Hematopoietic multipotent progenitor cell (in vitro differentiated cells): Measurements from ENCODE around the gene SLC22A23. TPM values are rescaled to one million over a fixed set of nuclear protein-coding genes. Genes with fewer than 3 reads are reported as not detected.

Experiments used
- DNase-seq, 3 donors: peaks; one replicate each; pipeline ENCODE4 v3.0.0-alpha.2; 2011 to 2015; ENCODE audit warnings: low read depth in 2 of 3, low spot score in 2 of 3
- total RNA-seq: library from RNA; depleted of rRNA; stranded (reverse); fragments of >200 nt; gene quantifications from one replicate; pipeline ENCODE4 v1.2.3, GENCODE V29; 2012

SLC22A23 gene
- total RNA-seq, 1 donor: 0.81 TPM

DNA sequence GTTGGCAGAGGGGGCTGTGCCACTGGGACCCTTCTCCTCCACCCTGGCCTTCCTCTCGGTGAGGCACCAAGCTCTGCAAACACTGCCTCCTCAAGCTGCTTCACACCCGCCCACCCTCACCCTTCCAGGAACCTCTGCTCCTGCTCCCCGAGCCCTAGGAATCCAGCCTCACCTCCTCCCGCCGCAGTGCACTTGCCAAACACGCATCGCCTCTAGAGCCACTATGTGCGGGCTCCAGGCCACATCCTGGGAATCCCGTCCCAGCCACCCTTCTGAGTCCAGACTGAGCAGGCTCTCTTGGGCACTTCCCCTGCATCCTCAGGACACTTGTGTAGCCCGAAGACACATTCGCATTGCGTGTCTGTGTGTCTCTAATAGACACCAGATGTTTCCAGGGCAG, 179.6 kb downstream of the SLC22A23 start:
- DNase-seq: no peak

DNA sequence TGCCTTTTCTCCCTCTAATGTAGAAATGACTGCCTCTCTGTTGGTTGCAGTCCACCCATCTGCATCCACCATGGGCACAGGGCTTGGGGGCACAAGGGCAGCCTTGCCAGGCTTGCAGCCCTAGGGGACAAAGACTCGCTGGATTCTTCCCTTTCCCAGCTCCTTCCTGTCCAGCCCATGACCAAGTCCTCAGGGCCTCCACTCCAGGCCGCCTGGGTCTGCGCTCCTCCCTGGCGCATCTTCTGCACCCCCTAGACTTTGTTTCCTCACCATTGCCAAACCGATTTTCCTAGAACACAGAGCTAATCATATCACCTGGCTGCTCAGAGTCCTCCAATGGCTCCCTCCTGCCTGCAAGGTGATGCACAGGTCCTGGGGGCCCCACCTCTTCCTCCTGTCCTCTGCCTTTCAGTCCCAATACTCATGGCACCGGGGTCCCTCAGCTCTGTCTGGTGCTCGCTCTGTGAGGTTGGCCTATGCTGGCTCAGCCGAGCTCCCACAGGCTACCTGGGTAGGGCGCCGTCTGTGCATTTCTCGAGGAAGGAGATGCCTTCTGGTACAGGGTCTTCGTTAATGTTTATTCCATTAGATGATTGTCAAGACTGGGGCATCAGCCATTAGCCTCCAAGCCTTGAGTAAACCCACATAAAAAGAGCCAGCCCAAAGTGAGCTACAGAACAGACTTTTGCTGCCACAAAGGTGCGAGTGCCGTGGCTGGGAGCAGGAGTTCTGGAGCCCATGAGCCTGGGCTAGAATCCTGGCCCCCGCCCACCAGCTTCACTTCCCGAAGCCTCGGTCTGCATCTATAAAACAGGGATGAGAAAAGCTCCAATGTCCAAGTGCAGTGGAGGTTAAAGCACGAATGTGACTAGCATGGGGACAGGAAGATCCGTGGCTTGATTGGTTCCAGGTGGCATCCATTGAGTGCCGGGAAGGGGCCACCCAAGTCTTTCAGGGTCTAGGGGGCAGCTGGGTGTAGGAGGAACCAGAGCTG, 180.4 kb downstream of the SLC22A23 start:
- no peak for DNase-seq

DNA sequence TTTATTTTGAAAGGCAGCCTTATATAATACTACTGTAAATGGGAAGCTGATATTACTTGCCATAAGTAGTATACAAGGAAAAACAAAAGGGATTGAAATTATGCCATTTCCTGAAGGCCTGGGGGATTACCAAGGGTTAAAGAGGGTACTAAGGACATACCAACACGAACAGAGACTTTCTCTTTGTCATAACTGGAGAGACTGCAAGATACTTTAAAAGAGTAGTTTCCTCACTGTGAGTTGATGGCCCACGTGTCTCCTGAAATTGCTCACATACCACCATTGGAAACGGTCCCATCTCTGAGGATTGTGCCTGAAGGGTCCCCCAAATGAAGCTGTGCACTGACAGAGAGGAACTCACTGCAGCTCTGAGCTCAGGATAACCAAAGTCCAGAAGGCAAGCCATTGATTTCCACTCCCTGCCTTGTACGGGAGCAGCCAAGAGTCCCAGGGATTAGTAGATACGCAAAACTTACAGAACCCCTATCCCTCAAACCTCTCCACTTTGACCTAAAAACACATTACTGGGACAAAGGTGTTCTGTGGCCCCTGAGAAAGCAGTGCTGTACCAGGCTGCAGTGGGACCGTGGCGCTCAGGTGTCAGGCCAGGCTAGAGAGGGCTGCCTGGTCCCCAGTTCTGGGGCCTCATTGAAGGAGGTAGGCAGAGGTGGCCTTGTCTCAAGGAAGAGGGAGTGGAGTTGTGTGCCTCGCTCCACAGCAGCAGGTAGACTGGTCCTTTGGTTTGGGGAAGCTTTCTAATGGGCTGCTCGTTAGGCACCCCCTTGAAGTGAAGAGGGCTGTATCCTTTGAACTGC, 182.9 kb downstream of the SLC22A23 start:
- no peak for DNase-seq

DNA sequence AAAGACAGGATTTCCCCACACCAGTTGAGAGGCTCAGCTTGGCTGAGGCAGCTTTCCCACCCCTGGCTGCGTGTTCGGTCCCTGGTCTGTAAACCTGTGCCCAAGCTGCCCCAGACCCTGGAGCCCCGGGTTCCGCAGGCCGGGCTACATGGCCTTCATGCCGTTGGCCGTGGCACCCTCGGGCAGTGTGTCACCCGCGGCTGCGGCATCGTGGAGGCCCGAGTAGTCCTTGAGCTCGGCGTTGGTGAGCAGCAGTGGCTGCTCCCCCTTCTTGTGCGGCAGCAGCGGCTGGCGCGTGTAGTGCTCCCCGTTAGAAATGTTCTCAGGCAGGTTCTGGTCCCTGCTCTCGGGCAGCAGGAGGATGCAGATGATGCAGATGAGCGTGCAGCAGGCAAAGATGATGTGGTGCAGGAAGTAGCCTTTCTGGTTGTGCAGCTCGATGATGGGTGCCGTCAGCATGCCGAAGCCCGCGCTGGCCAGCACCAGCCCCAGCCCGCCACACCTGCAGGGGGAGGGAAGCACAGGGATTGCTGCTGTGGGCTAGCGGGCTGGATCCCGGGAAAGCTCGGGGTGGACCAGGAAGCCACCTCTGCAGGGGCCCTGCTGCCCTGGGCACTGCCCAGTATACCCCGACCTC, 183.8 kb downstream of the SLC22A23 start:
- no peak for DNase-seq

DNA sequence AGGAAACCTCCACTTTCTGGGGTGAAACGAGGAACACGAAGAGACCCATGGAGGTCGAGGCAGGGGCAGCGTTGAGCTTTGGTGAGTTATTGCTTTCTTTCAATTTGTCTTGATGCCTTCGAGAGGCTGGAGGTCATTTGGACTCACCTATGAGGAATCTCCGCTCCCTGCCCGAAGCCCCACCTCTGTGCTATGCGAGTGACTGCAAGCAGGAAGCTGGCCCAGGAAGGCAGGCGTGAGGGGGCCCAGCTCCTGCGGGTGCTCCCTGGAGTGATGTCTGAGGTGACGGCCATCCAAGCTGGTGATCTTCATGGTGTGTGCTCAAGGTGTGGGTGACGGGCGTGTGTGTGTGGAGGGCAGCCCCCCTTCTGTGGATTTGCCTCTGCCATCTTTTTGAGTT, 185.1 kb downstream of the SLC22A23 start:
- no peak for DNase-seq

DNA sequence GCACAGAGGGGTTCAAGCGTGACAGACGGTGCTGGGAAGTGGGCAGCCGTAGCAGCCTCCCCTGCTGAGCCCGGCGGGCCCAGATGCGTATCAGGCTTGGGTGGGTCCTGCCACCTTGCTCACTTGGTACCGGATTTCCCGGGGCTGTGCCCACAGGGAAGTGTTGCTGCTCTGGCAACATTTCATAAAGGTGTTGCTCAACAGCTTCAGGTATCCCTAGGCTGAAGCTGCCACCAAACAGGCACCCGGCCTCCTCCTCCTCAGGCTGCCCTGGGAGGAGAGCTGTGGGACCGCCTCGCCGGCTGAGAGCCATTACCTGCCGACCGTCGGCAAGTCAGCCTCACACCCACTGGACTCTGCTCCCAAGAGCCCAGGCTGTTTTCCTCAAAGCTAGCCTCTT, 186.6 kb downstream of the SLC22A23 start:
- DNase-seq: no peak

DNA sequence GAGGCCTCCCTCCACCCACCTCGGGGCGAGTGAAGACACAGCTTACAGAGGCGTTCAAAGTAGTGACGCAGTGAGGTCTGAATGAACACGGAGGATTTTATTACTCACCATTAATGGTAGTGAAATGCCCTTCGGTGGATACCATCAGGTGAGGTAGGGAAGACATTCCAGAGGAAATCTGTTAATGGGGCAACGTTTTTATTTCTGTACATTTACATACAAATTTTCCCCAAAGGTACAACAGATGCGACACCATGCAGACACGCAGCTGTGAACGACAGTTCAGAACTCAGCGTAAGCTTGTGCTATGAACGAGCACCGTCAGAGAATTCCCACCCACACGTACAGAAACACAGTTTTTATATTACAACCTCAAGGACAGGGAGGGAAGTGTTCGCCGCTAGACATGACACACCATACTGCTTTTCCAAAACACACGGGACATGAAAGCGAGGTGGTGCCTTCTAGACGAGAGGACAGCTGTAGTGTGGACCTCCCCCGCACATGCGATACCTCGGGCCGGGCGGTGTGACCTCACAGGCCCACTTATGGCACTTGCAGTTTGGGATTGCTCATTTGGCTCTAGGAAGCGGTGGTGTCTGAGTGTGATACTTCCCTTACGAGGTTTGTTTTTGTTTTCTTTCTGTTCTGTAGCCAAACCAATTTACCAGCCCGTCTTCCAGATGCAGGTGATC, 187.4 kb downstream of the SLC22A23 start:
- no peak for DNase-seq

DNA sequence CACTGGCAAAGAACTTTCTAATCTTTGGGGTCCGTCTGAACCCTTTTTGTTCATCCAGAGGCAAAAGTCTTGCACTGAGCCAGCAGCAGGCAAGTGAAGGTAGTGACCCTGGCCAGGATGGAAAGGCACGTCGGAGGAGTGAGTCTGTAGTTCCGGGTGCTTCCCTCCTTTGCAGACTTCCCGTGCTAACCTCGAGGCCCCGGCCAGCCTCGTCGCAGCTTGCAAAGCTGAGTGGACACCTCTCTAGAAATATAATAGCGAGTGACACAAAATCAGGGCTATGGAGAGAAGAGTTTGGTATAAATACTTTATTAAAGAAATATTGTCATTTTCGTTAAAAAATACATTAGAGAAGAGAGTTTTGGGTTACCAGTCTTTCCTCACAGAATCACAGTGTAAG, 188.2 kb downstream of the SLC22A23 start:
- no peak for DNase-seq

DNA sequence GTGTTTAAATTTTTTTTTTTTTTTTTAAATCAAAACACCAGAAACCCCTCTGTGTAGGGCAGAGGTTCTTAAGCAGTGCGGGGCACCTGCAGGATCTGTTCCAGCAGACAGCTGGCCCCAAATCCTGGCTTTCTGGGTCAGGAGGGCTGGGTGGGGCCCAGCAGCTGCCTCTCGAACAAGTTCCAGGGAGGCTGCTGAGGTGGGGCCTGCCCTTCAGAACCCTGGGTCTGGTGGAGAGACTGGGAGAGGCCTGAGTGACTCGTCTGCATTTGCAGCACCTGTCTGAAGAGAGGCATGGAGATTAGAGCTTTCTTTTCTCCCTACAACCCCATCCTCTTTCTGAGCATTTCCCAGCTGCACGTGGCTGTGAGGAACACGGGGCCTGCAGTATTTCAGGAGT, 189.7 kb downstream of the SLC22A23 start:
- no peak for DNase-seq

DNA sequence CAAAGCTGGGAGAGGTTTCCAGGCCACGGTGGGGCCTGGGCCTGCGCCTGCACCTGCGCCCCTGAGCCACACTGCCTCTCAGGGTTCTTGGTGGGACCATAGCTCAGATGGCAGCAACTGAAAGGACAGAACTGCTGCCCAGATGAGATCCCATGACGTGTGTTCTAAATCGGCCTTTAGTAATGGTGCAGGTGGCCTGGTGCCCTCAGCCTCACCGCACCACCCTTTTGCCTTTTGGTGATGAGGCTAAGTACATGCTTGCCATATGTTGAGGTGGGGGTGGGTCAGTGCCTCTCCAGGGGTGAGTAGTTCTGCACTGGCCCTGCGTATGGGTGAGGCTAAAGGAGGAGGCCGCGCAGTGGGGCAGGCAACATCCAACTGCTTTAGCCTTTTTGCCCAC, 190.7 kb downstream of the SLC22A23 start:
- no peak for DNase-seq

DNA sequence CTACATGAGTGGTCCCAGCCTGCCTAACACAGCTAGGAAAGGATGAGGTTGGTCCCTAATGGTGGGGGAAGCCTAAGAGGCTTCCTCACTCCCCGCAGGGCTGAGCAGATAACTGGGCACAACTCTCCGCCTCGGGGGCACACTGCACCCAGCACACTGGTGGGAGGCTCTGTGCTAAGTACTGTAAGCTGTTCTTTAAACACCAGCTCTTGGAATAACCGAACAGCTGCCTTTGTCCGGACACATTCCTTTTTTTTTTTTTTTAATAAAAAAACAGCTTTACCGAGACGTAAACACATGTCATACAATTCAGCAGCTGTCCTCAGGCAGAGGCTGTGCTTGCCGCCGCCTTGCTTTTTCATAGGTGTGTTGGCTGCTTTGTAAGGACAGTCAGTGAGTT, 191.2 kb downstream of the SLC22A23 start:
- no peak for DNase-seq

DNA sequence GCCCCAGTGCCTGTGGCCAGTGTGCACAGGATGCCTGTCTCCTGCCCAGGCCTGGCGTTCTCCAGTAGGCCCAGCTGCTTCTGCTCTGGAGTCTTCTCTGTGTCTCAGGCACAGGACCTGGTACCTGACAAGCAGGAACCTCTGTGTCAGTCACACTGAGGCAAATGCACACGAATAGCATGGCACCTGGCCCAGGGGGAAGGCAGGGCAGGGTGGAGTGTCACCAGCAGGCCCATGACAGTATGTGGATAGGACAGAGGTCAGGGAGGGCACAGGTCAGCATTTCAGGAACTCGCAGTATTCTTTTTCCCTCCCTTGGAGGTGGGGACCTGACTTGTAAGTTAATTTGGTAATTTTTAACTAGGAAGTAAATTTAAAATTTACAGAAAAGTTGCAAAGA, 192.5 kb downstream of the SLC22A23 start:
- DNase-seq: no peak

DNA sequence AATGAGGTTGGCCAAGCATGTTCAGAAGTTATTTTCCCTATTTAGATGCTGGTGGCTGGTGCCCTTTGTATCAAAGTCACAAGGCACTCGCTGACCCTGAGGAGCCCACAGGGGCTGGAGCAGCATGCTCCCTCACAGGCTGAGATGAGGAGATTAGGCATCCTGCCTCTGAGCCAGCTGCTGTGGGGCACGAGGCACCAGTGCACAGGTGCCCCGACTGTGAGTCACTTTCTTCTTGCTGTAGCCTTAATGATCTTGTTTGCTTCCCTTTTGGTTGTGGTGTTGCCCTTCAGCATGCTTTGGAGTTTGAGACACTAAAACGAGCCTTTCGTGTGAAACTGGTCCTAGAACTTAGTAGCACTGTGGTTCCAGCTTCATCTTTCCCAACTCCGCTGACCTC, 193.8 kb downstream of the SLC22A23 start:
- DNase-seq: no peak

DNA sequence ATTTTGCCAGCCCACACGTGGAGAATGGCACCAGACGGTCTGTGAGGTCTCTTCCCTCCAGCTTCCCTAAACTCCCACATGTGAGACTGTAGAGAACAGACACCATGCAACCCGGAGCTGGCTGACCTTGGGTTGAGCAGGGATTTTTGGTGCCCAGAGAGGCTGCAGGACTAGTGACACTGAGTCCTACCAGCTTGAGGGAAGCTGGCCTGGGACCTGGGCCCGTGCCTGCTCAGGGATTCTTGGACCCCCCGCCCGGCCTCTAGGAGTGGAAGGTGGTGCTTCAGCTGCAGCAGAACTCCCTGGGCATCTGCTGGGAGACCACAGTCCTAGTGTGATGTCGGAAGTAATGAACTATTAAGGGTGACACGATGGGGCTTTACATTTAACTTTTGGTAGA, 194.9 kb downstream of the SLC22A23 start:
- DNase-seq: no peak

DNA sequence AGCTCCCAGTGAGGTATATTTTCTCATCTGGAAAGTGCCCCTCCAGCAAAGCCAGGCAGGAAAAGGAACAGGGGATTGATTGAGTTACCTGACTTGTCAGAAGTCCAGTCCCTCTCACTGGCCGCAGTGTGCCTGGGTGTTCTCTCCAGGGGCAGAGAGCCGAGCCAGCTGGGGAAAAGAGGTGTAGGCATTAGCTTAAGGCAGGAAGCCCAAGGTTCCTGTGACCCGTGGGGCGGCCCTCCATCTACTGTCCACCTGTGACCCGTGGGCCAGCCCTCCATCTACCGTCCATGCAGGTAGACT, 195.4 kb downstream of the SLC22A23 start:
- no peak for DNase-seq

DNA sequence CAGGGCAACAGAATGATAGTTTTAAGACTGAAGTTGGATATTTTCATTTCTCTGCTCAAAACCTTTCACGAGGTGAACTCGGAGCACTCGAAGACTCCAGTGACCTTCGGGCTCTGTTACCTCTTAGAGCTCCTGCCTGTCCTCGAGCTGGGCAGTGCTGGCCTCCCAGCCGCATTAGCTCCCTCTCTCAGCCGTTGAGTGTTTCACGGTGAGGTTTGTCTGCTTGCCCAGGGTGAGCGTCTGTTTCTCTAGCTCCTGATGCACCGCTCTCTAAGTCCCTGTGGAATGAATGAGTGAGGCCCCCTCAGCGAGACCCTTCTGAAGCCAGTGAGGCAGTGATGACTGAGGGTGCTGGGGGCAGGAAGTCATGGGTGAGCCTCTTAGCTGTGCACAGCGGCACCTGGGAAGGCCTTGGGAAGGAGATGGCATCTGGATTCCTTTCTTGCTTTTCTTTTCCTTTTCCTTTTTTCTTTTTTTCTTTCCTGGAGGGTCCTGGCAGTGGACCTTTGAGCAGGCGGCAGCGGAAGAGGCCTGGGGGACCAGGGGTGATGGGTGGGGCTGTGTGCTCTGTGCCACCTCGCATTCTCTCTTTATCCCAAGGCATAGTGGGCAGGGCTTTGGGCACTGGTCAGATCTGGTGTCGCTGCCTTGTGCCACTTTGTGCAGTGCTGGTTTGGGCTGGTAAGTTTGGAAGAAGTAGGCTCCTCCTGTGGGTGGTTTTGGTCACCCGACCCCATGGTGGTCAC, 195.9 kb downstream of the SLC22A23 start:
- no peak for DNase-seq

DNA sequence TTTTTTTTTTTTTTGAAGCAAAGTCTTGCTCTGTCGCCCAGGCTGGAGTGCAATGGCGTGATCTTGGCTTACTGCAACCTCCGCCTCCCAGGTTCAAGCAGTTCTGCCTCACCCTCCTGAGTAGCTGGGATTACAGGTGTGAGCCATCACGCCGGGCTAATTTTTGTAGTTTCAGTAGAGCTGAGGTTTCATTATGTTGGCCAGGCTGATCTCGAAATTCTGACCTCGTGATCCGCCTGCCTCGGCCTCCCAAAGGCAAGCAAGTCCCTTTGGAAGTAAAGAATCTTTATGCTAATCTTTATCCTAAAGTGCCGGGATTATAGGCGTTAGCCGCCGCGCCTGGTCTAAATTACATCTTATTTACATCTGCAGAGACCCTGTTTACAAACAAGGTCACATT, 196.6 kb downstream of the SLC22A23 start:
- no peak for DNase-seq

DNA sequence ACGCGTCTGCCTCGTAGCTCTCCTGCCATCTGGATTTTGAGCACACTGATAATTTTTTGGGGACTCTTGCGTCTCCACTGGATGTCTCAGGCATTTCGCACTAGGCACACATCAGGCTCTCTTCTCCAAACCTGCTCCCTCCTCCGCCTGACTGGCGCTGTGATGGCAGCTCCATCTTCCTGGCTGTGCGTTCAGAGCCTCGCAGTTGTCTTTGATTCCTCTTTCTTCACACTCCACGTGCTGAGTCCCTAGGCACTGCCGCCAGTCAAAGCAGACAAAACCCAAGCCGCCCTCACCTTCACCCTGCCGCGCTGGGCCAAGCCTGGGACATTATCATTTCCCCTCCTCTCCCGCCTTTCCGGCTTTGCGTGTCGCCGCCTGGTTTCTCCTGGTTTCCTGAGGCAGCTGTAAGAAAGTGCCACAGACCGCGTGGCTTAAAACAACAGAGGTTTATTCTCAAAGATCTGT, 197.3 kb downstream of the SLC22A23 start:
- peak in 1 of 3 donors; percentile 64 for DNase-seq

DNA sequence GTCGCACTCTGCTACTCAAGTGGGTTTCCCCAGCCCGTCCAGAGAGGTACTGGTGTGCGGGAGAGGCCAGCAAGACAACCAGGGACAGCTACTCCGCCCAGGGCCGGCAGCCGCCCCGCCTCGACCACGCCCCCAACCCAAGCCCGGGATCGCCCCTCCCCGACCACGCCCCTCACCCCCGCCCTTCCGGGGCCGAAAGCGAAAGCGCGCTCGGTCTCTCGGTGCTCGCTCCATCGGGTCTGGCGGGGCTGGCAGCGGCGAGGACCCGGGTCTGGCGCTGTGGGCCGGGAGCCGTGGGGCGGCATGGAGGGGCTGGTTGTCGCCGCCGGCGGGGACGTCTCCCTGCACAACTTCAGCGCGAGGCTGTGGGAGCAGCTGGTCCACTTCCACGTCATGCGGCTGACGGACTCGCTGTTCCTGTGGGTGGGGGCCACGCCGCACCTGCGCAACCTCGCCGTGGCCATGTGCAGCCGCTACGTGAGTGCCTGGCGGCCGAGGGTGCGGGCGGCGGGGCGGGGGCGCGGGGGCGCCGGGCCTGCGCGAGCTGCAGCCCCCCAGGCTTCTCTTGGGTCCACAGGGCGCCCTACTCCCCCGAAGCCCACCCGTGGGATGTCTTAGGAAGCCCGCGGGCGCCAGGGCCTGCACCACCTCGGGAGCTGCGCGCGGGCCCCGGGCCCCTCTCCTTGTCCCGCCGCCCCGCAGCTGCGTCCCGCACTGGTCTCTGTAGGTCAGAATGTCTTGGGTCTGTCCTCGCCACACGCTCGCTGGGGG, 197.9 kb downstream of the SLC22A23 start, which contains the start of gene PSMG4:
Gene PSMG4, plus strand, starts transcription at position 228 of the 771 bp plus-strand sequence. Its CDS starts 76 bp downstream, at position 304.
- peak; percentile 74 to 88 (median 87) for DNase-seq
